Activated CD4-positive, alpha-beta T cell treated with anti-CD3 and anti-CD28 coated beads, Interleukin-2, Interleukin-4, amounts not matched to agents 100 ng/mL and 50 ng/mL, durations not matched to agents 16 hours and 8 hours (primary cell): Measurements from ENCODE around the gene CBLN3.

Experiments
- DNase-seq: peaks from one replicate; pipeline ENCODE4 v3.0.0-alpha.2; 2020; ENCODE audit warnings: low spot score

CBLN3 gene

GRCh38 chr14:24425704-24426103 is 3.8 kb downstream of the CBLN3 start:
- peak; percentile 44 for DNase-seq

GRCh38 chr14:24422694-24423601 is 6.5 kb downstream of the CBLN3 start:
- no peak for DNase-seq

DNA sequence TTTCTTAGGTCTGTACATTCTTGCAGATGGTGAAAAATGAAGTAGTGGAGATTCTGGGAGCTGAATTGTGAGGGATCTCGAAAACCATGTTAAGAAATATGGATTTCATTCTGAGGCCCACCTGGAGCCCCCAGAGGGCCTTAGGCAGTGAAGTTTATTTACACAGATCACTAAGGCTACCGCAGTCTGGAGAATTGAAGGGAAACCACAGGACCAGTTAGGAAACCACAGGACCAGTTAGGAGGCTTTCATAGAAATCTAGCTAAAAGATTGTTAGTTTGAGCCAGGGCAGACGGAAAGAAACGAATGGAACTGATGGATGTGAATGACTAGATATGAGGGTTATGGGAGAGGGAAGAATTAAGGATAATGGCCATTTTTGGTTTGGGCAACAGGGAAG is 7.2 kb downstream of the CBLN3 start:
- no peak for DNase-seq

GRCh38 chr14:24418492-24418873 is 11.0 kb downstream of the CBLN3 start:
- DNase-seq = no peak

- DNase-seq = no peak
These were observed 11.5 kb downstream of the CBLN3 start for GRCh38 chr14:24417832-24418491.

DNA sequence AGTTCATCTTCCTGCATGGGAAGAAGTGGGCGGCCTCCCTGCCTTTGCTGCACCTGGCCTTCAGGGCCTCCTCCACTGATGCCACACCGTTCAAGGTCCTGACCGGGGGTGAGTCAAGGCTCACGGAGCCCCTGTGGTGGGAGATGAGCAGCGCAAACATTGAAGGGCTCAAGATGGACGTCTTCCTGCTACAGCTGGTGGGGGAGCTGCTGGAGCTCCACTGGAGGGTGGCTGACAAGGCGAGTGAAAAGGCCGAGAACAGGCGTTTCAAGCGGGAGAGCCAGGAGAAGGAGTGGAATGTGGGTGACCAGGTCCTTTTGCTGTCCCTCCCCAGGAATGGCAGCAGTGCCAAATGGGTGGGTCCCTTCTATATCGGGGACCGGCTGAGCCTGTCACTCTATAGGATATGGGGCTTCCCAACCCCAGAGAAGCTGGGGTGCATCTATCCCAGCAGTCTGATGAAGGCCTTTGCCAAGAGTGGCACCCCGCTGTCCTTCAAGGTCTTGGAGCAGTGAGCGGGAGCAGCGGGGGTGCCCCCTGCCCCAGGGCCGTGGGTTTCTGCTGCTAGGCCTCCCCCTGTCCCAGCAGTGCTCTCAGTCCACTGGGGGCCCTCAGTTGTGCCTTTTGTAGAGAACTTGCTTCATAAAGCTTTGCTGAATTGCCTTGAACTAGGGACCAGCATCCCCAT is 12.4 kb downstream of the CBLN3 start:
- DNase-seq = no peak

DNA sequence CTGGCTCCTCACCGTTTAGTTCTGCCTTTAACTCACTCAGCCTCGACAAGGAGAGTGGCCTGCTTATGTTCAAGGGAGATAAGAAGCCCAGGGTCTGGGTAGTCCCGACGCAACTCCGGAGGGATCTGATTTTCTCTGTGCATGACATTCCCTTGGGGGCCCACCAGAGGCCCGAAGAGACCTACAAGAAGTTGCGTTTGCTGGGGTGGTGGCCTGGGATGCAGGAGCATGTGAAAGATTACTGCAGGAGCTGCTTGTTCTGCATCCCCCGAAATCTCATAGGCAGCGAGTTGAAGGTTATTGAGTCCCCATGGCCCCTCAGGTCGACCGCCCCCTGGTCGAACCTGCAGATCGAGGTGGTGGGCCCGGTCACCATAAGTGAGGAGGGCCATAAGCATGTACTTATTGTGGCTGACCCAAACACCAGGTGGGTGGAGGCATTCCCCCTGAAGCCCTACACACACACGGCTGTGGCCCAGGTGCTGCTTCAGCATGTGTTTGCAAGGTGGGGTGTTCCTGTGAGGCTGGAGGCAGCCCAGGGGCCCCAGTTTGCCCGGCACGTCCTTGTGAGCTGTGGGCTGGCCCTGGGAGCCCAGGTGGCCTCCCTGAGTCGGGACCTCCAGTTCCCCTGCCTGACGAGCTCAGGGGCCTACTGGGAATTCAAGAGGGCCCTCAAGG is 13.1 kb downstream of the CBLN3 start:
- DNase-seq = no peak

GRCh38 chr14:24415421-24416253 is 13.8 kb downstream of the CBLN3 start:
- no peak for DNase-seq

DNA sequence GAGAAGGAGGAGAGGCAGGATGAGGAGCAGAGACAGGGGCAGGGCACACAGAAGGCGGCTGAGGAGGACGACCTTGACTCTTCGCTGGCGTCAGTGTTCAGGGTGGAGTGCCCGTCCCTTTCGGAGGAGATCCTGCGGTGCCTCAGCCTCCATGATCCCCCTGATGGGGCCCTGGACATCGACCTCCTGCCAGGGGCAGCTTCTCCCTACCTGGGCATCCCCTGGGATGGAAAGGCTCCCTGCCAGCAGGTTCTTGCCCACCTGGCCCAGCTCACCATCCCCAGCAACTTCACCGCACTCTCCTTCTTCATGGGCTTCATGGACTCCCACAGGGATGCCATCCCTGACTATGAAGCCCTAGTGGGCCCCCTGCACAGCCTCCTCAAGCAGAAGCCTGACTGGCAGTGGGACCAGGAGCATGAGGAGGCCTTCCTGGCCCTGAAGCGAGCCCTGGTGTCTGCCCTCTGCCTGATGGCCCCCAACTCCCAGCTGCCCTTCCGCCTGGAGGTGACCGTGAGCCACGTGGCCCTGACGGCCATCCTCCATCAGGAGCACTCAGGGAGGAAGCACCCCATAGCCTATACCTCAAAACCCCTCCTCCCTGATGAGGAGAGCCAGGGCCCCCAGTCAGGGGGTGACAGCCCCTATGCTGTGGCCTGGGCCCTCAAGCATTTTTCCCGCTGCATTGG is 14.6 kb downstream of the CBLN3 start:
- DNase-seq = no peak

GRCh38 chr14:24414077-24414476 is 15.4 kb downstream of the CBLN3 start:
- no peak for DNase-seq

DNA sequence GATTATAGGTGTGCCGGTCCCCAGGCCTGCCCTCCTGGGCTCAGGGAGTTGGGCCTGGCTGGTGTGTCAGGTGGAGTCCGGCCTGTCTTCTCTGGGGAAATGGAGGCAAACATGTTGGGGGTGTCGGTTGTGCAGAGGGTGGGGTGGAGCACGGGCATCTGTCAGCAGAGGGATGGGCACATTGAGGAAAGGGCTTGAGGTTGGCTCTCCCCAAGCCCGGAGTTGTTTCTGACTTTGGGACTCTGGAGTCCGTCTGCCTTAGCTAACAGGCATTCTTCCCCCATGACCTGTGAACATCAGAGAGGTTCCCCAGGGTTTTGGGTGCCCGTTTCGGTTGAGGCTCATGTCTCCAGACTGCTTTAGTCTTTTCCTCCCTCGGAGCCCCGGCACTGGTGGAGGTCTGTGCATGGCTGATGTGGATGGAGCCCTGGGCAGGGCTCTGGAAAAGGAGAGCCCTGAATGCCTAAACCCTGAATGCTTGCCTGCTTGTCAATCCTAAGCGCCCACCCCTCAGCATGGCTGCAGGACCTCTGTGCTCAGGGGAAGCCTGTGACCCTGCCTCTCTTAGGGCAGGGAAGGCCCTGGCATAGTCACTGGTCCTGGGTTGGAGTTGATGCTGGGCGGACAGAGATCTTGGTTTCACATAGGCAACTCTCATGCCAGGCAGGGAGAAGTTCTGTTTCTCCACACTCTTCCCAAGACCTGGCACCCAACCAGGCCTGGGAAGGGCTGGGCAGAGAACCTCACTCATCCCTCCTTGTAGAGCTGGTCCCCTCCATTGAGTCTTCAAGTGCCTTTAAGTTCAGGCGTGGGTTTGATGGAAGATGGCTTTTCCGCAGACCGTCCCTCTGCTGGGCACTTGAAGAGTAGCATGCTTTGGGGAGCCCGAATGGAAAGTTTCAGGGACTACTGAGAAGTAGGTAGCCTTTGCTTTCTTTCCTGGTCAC is 17.8 kb downstream of the CBLN3 start:
- peak; percentile 33 for DNase-seq

DNA sequence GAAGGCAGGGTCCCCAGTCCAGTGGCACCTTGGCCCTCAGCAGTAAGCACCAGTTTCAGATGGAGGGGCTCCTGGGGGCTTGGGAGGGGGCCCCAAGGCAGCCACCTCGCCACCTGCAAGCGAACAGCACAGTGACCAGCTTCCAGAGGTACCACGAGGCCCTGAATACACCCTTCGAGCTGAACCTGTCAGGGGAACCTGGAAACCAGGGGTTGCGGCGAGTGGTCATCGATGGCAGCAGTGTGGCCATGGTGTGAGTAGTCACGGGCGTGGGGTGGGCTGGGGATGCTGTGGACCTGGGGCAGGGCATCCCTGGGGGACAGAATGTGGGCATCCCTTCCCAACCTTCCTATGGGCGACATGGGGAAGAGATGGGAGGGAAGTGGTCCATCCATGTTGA is 19.5 kb downstream of the CBLN3 start:
- DNase-seq = no peak

DNA sequence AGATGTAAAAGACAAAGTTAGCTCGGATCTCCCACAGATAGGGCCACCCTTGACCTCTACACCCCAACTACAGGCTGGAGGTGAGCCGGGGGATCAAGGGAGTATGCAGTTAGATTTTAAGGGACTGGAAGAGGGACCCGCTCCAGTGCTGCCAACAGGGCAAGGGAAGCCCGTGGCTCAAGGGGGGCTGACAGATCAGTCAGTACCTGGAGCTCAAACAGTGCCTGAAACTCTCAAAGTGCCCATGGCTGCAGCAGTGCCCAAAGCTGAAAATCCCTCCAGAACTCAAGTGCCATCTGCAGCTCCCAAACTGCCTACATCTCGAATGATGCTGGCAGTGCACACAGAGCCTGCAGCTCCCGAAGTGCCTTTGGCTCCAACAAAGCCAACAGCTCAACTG is 20.3 kb downstream of the CBLN3 start:
- no peak for DNase-seq

DNA sequence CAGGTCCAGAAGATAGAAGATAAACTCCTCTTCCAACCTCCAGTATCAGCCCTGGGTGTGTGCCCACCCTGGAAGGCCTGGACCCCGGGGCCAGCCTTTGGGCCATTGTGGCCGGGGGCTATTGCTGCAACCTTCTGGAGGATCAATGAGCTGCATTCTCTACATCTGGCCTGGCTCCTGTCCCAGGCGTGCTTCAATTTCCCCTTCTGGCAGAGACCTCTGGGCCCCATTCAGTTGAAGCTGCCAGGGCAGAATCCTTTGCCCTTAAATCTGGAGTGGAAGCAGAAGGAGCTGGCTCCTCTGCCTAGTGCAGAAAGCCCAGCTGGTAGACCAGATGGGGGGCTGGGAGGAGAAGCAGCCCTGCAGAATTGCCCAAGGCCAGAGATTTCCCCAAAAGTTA is 20.7 kb downstream of the CBLN3 start:
- no peak for DNase-seq

GRCh38 chr14:24407608-24408325 is 21.7 kb downstream of the CBLN3 start:
- DNase-seq = no peak

DNA sequence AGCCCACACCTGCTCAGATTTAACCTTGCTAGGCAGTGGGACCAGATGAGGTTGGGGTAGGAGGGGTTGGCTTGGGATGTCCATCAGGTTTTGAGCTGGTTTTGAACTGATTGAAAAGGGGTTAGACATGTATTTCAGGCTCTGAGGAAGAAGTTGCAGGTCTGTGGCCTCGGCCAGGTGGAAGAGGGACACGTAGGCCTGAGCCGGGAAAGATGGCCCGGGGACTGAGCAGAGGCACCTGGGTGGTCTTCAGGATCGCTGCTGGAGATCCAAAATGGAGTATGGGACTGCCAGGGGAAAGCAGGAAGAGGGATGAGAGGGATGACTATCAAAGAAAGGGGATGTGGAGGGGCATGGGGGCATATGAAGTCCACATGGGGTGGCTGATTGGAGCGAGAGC is 23.1 kb downstream of the CBLN3 start:
- DNase-seq = no peak

GRCh38 chr14:24404814-24405213 is 24.7 kb downstream of the CBLN3 start:
- DNase-seq = no peak

- DNase-seq = no peak
These were observed 26.0 kb downstream of the CBLN3 start for GRCh38 chr14:24403294-24403998.
